Thyroid gland (tissue), 4 donors: ENCODE measurements around the gene RAE1. TPM values are rescaled to one million over a fixed set of nuclear protein-coding genes. Genes with fewer than 3 reads are reported as not detected.

Source experiments
- DNase-seq, 2 donors: peaks; one replicate each; pipeline ENCODE4 v3.0.0-alpha.2; 2019
- H3K27ac ChIP-seq, 3 donors: fragments of 200-600 bp; sonication (generic); 1 replicate in 2 of 3; 2 replicates in 1 of 3; pipeline ENCODE4 v1.5.1; 2016 to 2019; ENCODE audit warnings: mild to moderate bottlenecking in 1 of 3, moderate library complexity in 1 of 3
- H3K27me3 ChIP-seq: fragments of 200-600 bp; sonication (generic); one replicate; pipeline ENCODE4 v1.5.1; 2019
- H3K36me3 ChIP-seq, 2 donors: fragments of 200-600 bp; sonication (generic); one replicate each; pipeline ENCODE4 v1.5.1; 2016 to 2019
- H3K4me1 ChIP-seq, 2 donors: fragments of 200-600 bp; sonication (generic); one replicate each; pipeline ENCODE4 v1.5.1; 2017 to 2019
- H3K4me3 ChIP-seq, 3 donors: fragments of 200-600 bp; sonication (generic); replicated peaks in 1 of 3; 1 replicate in 2 of 3; 2 replicates in 1 of 3; pipeline ENCODE4 v1.5.1; 2016; ENCODE audit warnings: mild to moderate bottlenecking in 1 of 3
- H3K9me3 ChIP-seq: fragments of 200-600 bp; sonication (generic); one replicate; pipeline ENCODE4 v1.5.1; 2017
- CTCF ChIP-seq, 6 experiments: fragments of 200-600 bp in 3 of 6; fragments of 450-650 bp in 3 of 6; sonication (generic) in 3 of 6; IDR thresholded peaks; one replicate each; pipeline ENCODE4 v1.5.1; 2016 to 2019; ENCODE audit warnings: antibody characterized with exemption in 6 of 6, mild to moderate bottlenecking in 2 of 6, inconsistent platforms in 1 of 6, moderate library complexity in 1 of 6
- POLR2A ChIP-seq, 2 donors: fragments of 450-650 bp; IDR thresholded peaks; one replicate each; pipeline ENCODE4 v1.6.1; 2017; ENCODE audit warnings: antibody characterized with exemption in 2 of 2, mild to moderate bottlenecking in 2 of 2, moderate library complexity in 1 of 2
- WGBS, 2 donors: methylation state at CpG; one replicate each; pipeline ENCODE4 v1.1.5; 2017; 5-methylcytosine and 5-hydroxymethylcytosine counted together
- intact Hi-C: fragments of 100-400 bp; cut with DNase I; formaldehyde crosslinking; loops from one replicate; pipeline ENCODE4 v1.15.1; 2023
- total RNA-seq, 4 donors: library from RNA; depleted of rRNA; stranded (reverse); fragments of >200 nt; gene quantifications; one replicate each; pipeline ENCODE4 v1.2.3, GENCODE V29; 2016

RAE1 gene
- total RNA-seq, 4 donors from 2014 or later: 17.5 to 26.4 (median 22.3) TPM

DNA sequence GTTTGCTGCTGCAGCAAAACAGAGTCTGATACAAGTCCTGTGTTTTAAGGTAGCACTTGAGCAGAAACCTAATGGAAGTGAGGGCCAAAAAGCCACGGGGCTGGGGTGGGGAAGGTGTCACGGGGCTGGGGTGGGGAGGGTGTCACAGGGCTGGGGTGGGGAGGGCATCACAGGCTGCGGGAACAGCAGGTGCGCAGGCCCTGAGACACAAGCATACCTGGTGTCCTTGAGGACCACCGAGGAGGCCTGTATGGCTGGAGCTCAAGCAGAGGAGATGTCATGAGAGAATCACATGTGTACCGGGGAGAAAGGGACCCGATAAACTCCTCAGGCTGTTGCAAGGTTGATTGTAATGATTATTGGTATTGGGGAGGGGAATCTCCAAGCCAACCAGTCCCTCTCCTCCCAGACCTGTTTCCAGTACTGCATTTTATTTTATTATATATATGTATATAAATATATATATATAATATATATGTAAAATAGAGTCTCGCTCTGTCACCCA is 35.0 kb upstream of the RAE1 start:
- intact Hi-C loops: no loop called here
- H3K36me3 ChIP-seq: no peaks in the 10 kb centered on the region
- H3K27me3 ChIP-seq: no peaks in the 10 kb centered on the region
- peaks cover 10 to 25% of the 10 kb centered on the region in 2 donors for H3K4me1 ChIP-seq
- H3K27ac ChIP-seq: peak overlapping the region in 1 of 3 donors; percentile 26
- no peak for DNase-seq
- H3K9me3 ChIP-seq: no peaks in the 10 kb centered on the region
- TF ChIP-seq POLR2A (IDR thresholded peaks at IDR 0.05): no peak
- TF ChIP-seq CTCF (IDR thresholded peaks at IDR 0.05): no peak
- WGBS, 2 donors: 86 to 93% methylated on average over 7 to 8 of the region's 8 CpGs
- H3K4me3 ChIP-seq: no peak overlapping the region

- Histone ChIP-seq H3K27me3 (no peaks in the 10 kb centered on the region), H3K4me1 (peaks cover 10 to 25% of the 10 kb centered on the region in 2 donors), H3K27ac (peak overlapping the region; percentile 26 to 60 (median 36)), H3K36me3 (no peaks in the 10 kb centered on the region), H3K9me3 (no peaks in the 10 kb centered on the region), H3K4me3 (no peak overlapping the region)
- WGBS, 2 donors: 50 to 67% methylated on average over 4 to 9 of the region's 9 CpGs
- intact Hi-C loops: no loop called here
- peak; percentile 48 to 63 for DNase-seq
- TF ChIP-seq CTCF (IDR thresholded peaks at IDR 0.05): no peak
- no peak for TF ChIP-seq POLR2A (IDR thresholded peaks at IDR 0.05)
These were observed 34.3 kb upstream of the RAE1 start for GRCh38 chr20:57316795-57317201.

GRCh38 chr20:57317316-57317788 is 33.7 kb upstream of the RAE1 start:
- intact Hi-C loops: no loop called here

DNA sequence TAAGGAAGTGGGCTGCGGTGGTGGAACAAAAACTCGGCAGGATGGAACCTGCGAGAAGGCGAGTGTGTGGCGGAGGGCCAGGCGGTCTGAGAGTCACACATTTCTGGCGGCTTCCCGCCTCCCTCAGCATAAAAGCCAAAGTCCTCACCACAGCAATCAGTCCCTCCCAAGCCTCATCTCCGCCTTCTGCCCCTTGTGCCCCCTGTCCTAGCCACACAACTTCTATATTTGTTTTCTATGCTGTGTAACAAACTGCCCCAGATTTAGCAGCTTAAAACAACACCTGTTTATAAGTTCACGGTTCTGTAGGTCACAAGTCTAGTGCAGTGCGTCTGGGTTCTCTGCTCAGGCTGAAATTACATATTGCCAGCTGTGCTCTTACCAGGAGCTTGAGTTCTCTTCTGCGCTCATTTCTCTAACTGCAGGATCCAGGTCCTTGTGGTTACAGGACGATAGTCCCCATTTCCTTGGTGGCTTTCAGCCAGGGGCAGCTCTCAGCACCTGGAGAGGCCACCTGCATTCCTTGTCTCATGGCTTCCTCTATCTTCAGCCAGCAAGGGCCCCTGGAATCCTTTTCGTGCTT is 33.2 kb upstream of the RAE1 start:
- TF ChIP-seq POLR2A (IDR thresholded peaks at IDR 0.05) (no peak), CTCF (IDR thresholded peaks at IDR 0.05) (no peak)
- 58 to 64% methylated on average over 14 of the region's 14 CpGs for WGBS, 2 donors
- Histone ChIP-seq H3K36me3 (no peaks in the 10 kb centered on the region), H3K4me1 (peaks cover 18 to 33% of the 10 kb centered on the region in 2 donors), H3K9me3 (no peaks in the 10 kb centered on the region), H3K27ac (peak overlapping the region; percentile 40 to 60 (median 47)), H3K4me3 (no peak overlapping the region), H3K27me3 (no peaks in the 10 kb centered on the region)
- DNase-seq: peak; percentile 55 to 63
- intact Hi-C loops: no loop called here

More at GRCh38 chr20:57317316-57317788, 33.7 kb upstream of the RAE1 start:
- H3K27ac ChIP-seq: peak overlapping the region; percentile 36 to 60 (median 47)
- H3K9me3 ChIP-seq: no peaks in the 10 kb centered on the region
- no peak for DNase-seq
- H3K4me1 ChIP-seq: peaks cover 12 to 28% of the 10 kb centered on the region in 2 donors
- H3K36me3 ChIP-seq: no peaks in the 10 kb centered on the region
- no peaks in the 10 kb centered on the region for H3K27me3 ChIP-seq
- TF ChIP-seq CTCF (IDR thresholded peaks at IDR 0.05) (no peak), POLR2A (IDR thresholded peaks at IDR 0.05) (no peak)
- H3K4me3 ChIP-seq: no peak overlapping the region
- 91 to 96% methylated on average over 8 of the region's 8 CpGs for WGBS, 2 donors

DNA sequence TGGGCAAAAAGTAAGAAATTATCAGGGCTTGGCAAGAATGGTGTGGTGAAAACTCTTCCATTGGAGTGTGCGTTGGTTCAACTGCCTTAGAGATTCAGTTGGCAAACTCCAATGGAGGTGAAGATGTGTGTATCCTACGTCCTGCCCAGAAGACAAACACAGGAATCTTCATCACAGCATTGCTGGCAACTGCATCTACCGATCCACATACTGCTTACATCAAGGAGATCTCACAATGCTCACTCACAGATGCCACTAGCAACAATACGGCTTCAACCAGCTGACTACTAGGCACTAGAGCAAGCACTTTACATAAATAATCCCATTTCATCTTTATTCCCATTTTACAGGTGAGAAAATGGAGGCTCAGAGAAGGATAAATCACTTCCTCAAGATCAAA is 31.5 kb upstream of the RAE1 start:
- H3K27ac ChIP-seq: no peak overlapping the region
- H3K36me3 ChIP-seq: no peaks in the 10 kb centered on the region
- no peaks in the 10 kb centered on the region for H3K27me3 ChIP-seq
- H3K4me3 ChIP-seq: no peak overlapping the region
- 86 to 91% methylated on average over 4 of the region's 4 CpGs for WGBS, 2 donors
- intact Hi-C loops: no loop called here
- peaks cover 19 to 47% of the 10 kb centered on the region in 2 donors for H3K4me1 ChIP-seq
- no peak for TF ChIP-seq CTCF (IDR thresholded peaks at IDR 0.05)
- no peak for TF ChIP-seq POLR2A (IDR thresholded peaks at IDR 0.05)
- H3K9me3 ChIP-seq: no peaks in the 10 kb centered on the region
- no peak for DNase-seq
